COLO668 (cell line): ENCODE results near the gene GGTA1.
"Not testable (repeated sequence)": the region's sequence is repeated elsewhere in the genome, so short reads cannot be mapped to it uniquely, and the experiment has no call there.

Experiments used
- DNase-seq: peaks from one replicate; lab custom pipeline; 2025; ENCODE audit not compliant: unreplicated experiment; lab: John Stamatoyannopoulos, UW

The GGTA1 gene

DNA sequence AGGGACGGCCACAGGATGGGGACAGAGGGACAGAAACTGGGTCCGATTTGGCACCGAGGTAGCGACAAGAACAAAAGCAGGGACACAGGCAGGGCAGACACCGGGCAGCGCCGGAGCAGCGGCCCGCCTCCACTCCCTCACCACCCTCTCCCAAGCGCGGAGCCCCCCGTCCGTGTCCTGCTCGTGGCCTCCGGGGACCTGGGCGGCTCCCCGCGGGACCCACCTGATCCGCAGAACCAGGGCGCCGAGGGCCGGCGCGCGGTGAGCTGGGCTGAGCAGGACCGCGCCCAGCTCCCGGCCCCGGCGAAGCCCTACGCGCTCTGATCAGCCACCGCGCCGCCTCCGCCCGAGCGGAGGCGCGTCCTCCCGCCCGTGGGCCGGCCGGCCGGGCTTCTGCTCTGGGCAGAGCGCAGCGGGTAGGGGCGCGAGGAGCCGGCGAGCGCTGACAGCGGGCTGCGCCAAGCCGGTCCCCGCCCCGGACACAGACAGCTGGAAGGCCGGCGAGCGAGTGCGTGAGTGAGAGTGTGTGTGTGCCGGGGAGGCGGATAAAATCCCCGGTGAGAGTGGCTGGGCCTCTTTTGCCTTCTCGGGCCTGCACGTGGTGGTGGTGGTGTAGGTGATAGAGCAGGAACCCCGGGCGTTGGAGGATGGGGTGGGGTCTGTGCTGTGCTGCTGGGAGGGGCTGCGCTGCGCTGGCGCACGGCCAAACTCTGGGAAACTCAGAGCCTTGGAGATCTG is at the start of gene GGTA1:
Gene GGTA1, minus strand, starts transcription at position 418 of the 738 bp plus-strand sequence. CDS start 31,922 bp downstream, outside the sequence.
- DNase-seq = peak; percentile 36

DNA sequence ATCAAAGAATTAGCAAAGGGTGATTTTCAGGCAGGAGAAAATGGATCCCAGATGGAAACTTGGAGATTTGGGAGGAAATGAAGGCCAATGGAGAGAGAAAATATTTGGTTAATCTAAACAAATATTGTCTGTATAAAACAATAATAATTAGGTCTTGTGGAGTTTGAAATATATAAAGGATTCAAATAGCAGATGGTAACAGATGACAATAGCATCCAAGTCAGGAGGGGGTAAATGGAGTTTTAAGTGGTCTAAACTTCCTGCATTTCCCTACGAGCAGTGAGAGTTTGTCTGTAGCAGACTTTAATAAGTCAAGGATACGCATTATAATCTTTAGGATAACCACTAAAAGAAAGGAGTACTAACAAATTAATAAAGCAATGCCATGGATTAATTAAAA is 49.0 kb upstream of the GGTA1 start:
- DNase-seq = no peak

DNA sequence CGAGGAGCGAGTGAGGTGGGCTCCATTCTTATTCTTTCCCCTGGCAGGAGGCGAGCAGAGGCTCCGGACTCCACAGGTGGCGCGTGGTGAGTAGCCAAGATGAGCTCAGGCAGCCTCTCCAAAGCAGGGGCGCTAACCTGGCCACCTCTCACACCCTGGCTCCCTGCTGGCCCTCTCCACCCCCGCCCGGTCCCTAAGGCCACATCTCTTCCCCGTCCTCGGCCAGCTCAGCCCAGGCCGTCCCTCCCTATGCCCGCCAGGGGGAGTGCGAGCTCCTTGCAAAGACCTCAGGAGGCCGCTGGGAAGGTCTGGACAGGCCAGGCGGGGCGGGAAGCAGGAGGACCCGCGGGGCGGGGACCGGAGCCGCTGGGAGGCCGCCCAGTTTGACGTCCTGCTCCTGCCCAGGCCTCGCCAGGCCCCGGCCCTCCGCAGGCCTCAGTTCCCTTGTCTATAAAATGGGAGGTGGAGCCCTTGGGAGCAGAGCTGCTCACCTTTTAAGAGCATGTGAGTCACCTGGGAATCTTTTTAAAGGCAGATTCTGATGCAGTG is 46.3 kb upstream of the GGTA1 start:
- DNase-seq = peak; percentile 87

DNA sequence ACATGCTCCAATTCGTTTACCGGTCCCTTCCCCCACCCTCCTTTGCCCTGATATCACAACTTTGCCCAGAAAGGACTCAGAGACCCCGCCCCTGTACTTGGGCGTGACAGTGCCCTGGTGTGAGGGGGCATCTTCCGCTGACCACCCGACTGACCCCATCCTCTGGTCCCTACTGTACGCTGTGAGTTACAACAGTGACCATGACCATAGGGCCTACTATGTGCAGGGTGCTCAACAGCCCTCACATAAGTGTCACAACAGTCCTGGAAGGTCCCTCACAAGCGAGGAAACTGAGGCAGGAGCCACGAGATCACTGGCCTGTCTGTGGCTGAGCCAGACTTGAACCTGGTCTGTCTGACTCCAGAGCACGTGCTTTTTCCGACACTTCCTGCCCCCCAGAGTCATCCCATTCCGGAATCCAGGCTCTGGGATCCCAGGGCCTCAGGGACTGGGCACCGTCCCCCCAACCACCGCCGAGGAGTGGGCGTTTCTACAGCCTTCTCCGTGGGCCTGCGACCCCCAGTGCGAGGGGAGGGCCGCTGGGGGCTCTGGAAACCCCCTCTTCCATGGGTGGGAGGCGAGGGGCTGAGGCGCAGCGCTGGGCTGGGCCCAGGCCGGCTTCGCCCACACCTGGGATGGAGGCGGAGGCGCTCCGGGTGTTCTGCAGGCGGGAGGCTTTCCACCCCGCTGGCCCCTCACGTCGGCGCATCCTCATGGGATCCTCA is 45.7 kb upstream of the GGTA1 start:
- DNase-seq = no peak

DNA sequence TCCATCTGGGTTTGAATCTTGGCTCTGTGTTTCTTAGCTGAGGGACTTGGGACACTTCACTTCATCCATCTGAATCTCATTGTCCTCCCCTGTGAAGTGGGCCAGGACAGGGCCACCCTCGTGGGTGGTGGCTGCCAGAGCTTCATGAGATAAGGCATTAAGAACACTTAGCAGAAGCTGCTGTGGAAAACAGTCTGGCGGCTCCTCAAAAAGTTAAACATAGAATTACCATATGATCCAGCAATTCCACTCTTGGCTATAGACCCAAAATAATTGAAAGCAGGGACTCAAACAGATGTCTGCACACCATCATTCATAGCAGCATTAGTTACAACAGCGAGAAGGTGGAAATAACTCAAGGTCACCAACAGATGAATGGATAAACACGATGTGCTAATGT is 42.4 kb upstream of the GGTA1 start:
- no peak for DNase-seq

DNA sequence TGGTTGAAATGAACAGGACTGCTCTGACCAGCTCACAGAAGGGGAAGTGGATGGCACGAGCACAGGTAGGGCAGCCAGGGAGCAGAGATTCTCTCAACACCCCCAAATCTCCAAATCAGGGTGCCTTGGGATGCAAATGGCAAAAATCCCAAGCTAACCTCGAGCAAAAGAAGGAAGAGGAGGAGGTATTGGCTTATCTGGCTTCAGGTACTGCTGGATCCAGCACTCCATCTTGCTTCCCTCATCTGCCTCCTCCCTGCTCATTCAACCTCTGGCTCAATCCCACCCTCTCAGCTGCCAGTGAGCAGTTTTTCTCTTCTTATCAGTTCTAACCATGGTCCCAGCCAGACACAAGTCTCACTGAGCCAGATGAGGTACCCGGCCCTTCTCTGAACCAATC is 41.6 kb upstream of the GGTA1 start:
- DNase-seq = no peak

DNA sequence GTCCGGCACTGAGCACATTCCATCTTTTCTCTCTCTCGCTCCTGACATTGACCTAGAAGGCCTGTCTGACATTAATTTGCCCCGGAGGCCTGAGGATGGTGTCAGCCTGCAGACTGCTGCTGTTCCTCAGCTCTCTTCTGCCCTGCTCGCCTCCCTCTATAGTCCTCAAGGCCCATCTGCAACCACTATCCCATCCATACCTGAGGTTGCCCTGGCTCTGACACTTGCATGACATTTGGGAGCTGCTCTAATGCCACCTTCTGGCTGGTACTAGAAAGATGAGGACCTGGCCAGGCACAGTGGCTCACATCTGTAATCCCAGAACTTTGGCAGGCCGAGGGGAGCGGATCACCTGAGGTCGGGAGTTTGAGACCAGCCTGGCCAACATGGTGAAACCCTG is 38.6 kb upstream of the GGTA1 start:
- no peak for DNase-seq

DNA sequence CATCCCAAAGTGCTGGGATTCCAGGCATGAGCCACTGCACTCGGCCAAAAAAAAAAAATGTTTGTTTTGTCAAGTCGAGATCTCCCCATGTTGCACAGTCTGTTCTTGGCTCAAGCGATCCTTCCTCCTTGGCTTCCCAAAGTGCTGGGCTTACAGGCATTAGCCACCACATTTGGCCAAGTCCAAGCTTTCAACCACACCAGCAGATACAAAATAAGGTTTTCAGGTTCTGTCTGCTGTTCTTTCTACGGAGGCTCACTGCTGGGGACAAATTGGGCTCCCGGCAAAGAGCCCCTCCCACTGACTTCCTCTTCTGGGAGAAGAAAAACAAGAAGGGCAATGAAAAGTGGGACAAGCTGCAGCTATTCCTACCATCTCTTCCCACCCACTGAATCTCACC is 37.6 kb upstream of the GGTA1 start:
- no peak for DNase-seq

DNA sequence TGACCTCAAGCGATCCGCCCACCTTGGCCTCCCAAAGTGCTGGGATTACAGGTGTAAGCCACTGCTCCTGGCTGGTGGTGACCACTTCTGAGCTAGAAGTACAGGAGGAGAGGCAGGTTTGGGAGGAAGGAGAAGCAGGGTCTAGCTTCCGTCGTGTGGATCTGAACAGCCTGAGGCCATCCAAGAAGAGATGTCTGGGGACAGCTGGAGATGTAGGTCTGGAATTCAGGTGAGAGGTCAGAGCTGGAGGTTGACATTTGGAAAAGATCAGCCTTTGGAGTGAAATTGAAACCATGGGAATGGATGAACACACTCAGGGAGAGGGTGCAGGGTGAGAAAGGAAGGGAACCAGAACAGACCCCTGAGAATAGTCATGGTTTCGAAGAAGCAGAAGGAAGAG is 33.2 kb upstream of the GGTA1 start:
- no peak for DNase-seq

DNA sequence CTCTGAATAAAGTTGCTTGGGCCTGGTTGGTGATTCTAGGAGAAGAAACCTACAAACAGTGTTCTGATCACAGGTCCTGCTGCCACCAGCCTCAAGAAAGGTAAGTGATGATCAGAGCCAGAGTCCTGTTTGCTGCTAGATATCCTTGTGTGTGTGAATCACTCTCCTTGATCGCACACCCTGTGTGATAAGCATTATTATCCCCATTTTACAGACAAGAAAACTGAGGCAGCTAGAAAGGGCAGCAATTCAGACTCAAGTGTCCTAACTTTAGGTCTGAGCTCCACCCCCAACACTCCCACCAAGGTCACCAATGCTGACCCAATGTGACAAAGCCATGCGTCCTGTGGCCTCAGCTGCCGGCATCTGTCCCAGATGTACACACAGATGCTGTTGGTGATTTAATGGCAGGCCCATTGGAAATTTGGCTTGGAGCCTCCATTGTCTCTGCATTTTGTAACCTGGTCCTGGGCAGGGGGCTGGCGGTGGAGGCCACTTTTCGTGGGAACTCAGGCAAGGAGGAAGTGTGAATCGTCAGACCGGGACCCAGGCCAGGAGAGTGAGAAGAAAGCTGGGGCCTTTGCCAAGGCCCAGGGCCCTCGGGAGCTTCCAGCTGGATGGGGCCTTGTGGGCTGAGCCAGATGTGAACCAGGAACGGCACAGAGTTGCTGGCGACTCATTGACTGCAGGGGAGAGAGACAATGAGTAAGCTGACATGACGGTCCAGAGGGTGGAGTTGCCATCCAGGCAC is 29.8 kb upstream of the GGTA1 start:
- DNase-seq = no peak

DNA sequence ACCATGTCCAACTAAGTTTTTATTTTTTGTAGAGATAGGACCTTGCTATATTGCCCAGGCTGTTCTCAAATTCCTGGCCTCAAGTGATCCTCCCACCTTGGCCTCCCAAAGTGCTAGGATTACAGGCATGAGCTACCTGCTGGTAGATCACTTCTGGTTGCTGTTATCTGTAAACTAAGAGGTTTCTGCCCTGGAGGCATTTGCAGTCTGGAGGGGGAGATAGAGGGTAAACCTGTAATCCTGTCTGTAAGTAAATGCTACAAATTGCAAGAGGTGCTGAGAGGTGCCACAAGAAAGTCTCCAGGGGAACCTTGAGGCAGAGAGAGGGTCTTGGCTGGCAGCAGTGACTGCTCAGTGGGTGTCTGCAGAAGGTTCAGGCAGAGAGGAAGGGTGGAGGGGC is 29.0 kb upstream of the GGTA1 start:
- DNase-seq = no peak

DNA sequence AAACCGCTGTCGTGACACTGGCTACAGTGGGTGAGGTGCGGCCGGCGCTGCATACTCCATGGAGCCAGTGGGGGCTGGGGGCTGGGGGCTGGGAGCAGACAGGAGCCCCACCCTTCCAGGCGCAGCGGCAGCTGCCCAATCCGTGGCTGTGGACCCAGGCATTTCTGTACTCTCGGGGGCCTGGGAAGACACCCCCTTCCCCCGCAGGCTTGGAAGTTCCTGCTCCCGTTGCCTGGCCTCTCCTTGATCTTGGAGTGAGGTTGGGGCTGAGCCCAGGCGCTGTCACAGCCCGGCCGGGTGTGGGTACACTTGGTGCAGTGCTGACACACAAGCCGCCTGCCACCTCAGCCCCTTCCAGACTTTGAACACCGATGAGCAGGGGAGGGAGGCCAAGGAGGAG is 27.7 kb upstream of the GGTA1 start:
- no peak for DNase-seq

DNA sequence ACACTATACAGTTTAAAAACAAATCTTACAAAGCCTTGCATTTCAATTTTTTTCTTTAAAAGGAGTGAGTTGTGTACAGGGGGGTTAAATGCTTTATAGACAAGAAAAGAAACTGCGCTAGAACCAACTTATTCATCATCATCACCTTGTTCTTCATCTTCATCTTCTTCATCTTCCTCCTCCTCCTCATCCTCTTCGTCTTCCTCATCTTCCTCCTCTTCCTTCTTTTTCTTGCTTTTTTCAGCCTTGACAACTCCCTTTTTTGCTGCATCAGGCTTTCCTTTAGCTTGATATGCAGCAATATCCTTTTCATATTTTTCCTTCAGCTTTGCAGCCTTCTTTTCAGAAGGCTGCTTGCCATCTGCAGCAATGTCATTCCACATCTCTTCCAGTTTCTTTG is 20.0 kb upstream of the GGTA1 start:
- DNase-seq = not testable (repeated sequence)

DNA sequence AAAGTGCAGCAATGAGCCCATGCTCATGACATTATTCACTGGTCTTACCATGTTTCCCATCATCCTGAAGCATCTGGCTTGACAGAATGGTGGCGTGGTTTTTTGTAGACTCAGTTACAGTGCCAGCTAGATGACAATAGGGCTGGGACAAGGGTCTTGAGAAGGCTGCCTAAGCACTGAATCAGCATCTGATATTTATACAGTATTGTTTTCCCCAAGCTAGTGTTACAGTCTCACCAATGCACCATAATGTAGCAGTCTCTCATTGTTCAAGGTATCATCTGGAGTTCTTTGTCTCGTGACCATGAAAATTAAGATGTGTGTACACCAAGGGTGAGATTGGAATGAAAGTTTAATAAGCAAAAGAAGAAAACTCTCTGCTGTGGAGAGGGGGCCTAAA is 19.0 kb upstream of the GGTA1 start:
- DNase-seq = no peak

DNA sequence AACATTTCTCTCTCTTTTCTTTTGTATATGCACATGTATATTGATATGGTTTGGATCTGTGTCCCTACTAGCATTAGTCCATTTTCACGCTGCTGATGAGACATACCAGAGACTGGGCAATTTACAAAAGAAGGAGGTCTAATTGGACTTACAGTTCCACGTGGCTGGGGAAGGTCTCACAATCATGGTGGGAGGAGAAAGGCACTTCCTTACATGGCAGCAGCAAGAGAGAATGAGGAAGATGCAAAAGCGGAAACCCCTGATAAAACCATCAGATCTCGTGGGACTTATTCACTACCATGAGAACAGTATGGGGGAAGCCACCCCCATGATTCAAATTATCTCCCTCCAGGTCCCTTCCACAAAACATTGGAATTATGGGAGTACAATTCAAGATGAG is 13.5 kb upstream of the GGTA1 start:
- DNase-seq = not testable (repeated sequence)

DNA sequence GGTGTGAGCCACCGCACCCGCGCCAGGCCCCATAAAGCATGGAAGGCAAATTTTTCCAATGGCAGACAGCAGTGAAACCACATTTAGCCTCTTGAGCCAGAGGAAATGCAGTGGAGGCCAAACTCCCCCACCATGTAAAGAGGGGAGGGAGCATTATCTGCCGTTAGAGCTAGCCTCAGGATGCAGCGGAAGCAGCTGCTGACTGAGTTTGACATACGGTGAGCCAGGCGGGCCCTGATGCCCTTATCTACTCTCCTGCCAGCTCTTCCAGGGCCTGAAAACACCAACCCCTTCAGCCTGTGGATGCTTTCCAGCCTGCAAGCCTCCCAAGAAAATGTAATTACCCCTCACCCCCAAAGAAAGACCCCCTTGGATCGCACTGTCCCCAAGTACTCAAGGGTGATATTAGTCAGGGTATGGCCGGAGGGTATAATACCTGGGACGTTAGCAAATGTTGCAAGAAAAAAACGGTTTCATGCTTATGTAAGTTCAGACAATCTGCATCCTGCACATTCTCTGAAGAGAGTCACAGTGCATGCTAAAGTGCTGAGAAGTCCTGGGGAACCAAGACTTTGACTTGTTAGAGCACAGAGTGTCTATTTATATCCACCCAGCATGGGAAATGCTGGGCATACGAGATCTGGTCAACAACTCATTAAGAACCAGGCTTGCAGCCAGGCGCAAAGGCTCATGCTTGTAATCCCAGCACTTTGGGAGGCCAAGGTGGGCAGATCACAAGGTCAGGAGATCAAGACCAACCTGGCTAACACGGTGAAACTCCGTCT is 11.3 kb upstream of the GGTA1 start:
- DNase-seq = no peak

DNA sequence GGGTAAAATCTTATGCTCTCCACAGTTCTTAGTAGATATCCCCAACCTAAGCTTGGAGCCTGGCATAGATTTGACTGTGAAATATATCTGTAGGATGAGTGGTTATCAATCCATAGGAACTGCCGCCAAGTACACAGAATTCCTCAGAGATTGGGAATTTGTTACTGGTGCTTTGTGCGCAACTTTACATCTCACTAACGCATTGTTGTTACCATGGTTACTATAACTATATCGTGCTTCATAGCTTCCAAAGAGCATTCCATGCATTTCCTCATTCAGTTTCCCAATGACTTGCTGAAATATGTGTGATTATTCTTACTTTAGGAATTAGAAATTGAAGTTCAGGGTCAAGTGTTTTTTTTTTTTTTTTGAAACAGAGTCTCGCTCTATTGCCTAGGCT is 9.5 kb upstream of the GGTA1 start:
- no peak for DNase-seq

DNA sequence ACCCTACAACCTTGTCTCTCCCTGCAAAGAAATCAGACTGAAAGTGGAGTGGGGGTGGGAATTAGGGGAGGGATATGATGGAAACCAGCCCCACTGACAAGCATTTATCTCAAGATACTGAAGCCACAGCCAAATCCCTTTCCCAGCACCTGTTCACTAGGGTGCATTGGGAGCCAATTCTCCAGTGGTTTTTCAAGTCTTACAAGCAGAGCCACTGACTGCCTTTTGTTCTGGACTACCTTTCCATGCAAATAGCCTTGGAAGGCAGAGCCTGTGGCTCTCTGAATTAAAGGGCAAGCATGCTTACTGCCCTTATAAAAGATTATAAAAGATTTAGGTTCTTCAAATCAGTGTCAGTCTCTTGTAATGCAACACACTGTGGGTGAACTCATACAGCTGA is 8.8 kb upstream of the GGTA1 start:
- DNase-seq = no peak

DNA sequence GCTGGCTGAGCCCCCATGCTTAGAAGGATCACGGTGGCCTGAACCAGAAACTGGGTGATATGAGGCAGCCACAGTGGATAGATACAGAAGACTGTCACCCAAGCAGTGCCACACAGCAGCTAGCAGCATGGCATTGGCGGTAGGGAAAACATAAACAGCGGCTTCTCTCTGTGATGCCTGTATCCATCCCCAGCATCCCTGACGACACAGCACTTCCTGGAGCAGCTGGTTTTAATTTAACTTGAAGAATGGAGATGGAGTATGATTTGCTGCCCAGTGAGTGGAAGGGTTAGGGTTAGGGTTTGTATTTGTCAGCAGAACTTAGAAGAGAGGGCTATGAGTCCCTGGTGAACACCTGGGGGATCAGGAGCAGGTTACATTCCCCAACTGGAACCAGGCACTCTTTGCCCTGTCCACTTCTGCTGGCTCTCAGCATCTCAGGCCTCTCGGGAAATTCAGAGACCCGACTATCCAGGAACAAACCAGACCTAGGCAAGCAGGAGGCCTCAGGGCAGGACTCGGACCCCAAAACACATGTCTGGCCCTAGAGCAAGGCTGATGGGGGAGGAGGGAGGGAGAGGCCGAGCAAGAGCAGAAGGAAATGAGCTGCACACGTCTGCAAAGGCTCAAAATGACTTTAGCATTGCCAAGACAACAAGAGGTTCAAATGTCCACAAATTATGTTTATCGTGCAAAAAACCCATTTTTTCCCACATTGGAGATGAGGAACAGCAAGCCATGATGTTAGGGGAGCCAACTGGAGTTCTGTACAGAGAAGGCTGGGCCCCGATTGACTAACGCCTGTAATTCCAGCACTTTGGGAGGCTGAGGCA is 6.5 kb upstream of the GGTA1 start:
- DNase-seq = no peak

DNA sequence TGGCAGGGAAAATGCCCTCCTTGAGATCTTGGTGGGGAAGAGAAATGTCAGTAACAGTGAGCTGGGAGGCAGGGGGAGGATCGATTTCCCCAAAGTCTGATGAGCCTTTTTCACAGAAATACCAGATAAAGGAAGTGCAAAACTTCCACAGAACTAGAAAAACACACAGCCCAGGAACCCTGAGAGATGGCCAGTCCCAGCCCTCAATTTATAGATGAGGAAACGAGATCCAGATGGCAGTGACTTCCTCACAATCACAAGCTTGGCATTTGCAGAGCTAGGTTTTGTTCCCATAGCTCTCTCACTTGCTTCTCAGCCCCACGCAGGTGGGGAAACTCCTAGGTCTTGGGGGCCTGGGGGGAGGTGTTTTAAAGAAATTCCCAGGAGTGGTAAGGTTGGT is 3.8 kb upstream of the GGTA1 start:
- no peak for DNase-seq
